ENCODE data around the gene IL1RAP. TPM values are rescaled to one million over a fixed set of nuclear protein-coding genes. Genes with fewer than 3 reads are reported as not detected.

Gene IL1RAP
- total and polyA plus RNA-seq, 9 of the 15 experiments (the other 6 are each of a cell fraction or from before 2014, with no cell fraction given), result 0.23 to 1.8 (median 0.88) TPM

GRCh38 chr3:190624282-190624681 is 110.4 kb downstream of the IL1RAP start:
- no peaks in the 10 kb centered on the region for H3K4me1 ChIP-seq (replicated peaks in 1 of 2; ENCODE audit: control insufficient read depth in 2 of 2, insufficient read depth in 2 of 2, low read length in 2 of 2)
- no peaks in the 10 kb centered on the region for H4K20me1 ChIP-seq (replicated peaks; ENCODE audit: control insufficient read depth, insufficient read depth, low read length)
- intact Hi-C loops (cut with micrococcal nuclease) (no loop called here), in situ Hi-C loops (cut with MboI) (no loop called here)
- CTCF ChIA-PET (ENCODE audit: low intra/inter-chr PET ratio), result no interaction called here
- BruUV-seq (replicated peaks), result no TSS peak
- H3K9me3 ChIP-seq (replicated peaks; ENCODE audit: control insufficient read depth, insufficient read depth, low read depth, low read length), result no peaks in the 10 kb centered on the region; the same call in 1 of the 2 replicates
- TF ChIP-seq HLTF (IDR thresholded peaks at IDR 0.05), result no peak
- TF ChIP-seq DMBX1 (CRISPR knock-in tag; IDR thresholded peaks at IDR 0.05; ENCODE audit: borderline replicate concordance), result no peak
- no peak for TF ChIP-seq ATF3 (IDR thresholded peaks at IDR 0.05)
- no peak for TF ChIP-seq ATF3 (CRISPR knock-in tag; conservative IDR thresholded peaks at IDR 0.05)
- TF ChIP-seq GATAD2A (IDR thresholded peaks at IDR 0.05), result no peak
- TF ChIP-seq, protein P1, sequence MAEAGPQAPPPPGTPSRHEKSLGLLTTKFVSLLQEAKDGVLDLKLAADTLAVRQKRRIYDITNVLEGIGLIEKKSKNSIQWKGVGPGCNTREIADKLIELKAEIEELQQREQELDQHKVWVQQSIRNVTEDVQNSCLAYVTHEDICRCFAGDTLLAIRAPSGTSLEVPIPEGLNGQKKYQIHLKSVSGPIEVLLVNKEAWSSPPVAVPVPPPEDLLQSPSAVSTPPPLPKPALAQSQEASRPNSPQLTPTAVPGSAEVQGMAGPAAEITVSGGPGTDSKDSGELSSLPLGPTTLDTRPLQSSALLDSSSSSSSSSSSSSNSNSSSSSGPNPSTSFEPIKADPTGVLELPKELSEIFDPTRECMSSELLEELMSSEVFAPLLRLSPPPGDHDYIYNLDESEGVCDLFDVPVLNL (CRISPR knock-in tag; IDR thresholded peaks at IDR 0.05; ENCODE audit: low read depth), result no peak
- peak; percentile 90 for TF ChIP-seq ZNF311 (CRISPR knock-in tag; IDR thresholded peaks at IDR 0.05)
- no peak for TF ChIP-seq PHB2 (IDR thresholded peaks at IDR 0.05; ENCODE audit: low read depth)
- H3K9ac ChIP-seq (ENCODE audit: insufficient read depth in 1 of 2, low read depth in 2 of 2, low read length in 2 of 2), result no peak overlapping the region
- no peaks in the 10 kb centered on the region for H3K36me3 ChIP-seq (ENCODE audit: control insufficient read depth, insufficient read depth, low read length)
- H2AFZ ChIP-seq (ENCODE audit: low read depth, low read length), result no peak overlapping the region
- DNase-seq (ENCODE audit: extremely low read depth in 1 of 4, low spot score in 3 of 4) (no peak), ATAC-seq (no peak), FAIRE-seq (no peak)
- no peak overlapping the region for H3K27ac ChIP-seq (ENCODE audit: extremely low read depth, low read depth, low read length)
- H3K27me3 ChIP-seq (ENCODE audit: control insufficient read depth in 2 of 2, insufficient read depth in 2 of 2, low read length in 2 of 2), result no peaks in the 10 kb centered on the region
- no peaks in the 10 kb centered on the region for H3K79me2 ChIP-seq (ENCODE audit: control insufficient read depth, insufficient read depth, low read length)
- H3K4me3 ChIP-seq, result no peak overlapping the region
- POLR2A ChIA-PET, result interaction anchor here (0.8 kb wide), 1 partner anchor 859 kb away, joined by 4 read pairs; no protein-coding TSS in a partner anchor
- H3K9me1 ChIP-seq (ENCODE audit: control insufficient read depth, insufficient read depth, low read length), result no peaks in the 10 kb centered on the region
- 0% methylated on average over 5 of the region's 5 CpGs for WGBS (ENCODE audit: insufficient coverage, low coverage, missing lambda C conversion rate)
- no peak overlapping the region for H3K4me2 ChIP-seq (ENCODE audit: insufficient read depth, low read length)
